Keratinocyte (primary cell): ENCODE measurements around the gene POU6F2. TPM values are rescaled to one million over a fixed set of nuclear protein-coding genes. Genes with fewer than 3 reads are reported as not detected.

Experiments
- DNase-seq: peaks from one replicate; pipeline ENCODE4 v3.0.0-alpha.2; 2011; ENCODE audit warnings: low read depth, missing footprints, low spot score
- FAIRE-seq: peaks from 2 replicates; lab custom pipeline; 2011; peaks lifted over from hg19 to GRCh38; lab: Jason Lieb, UNC
- H2AFZ ChIP-seq: 2 replicates; pipeline ENCODE4 v1.6.0; 2012; ENCODE audit warnings: low read length, control low read depth, inconsistent platforms; ENCODE audit not compliant: control insufficient read depth
- H3K27ac ChIP-seq: 2 replicates; pipeline ENCODE4 v1.5.1; 2011; ENCODE audit warnings: low read length; ENCODE audit not compliant: control insufficient read depth, insufficient read depth
- H3K27me3 ChIP-seq: 3 replicates; pipeline ENCODE4 v1.6.0; 2011; ENCODE audit warnings: low read length; ENCODE audit not compliant: control insufficient read depth, insufficient read depth; ENCODE audit errors: extremely low read depth
- H3K36me3 ChIP-seq, 2 experiments: 2 replicates in 1 of 2; 3 replicates in 1 of 2; pipeline ENCODE4 v1.5.1; 2011; ENCODE audit warnings: low read length in 2 of 2, mild to moderate bottlenecking in 1 of 2; ENCODE audit not compliant: control insufficient read depth in 2 of 2, insufficient read depth in 2 of 2; ENCODE audit errors: extremely low read depth in 1 of 2
- H3K4me1 ChIP-seq: 3 replicates; pipeline ENCODE4 v1.5.1; 2011; ENCODE audit warnings: low read length; ENCODE audit not compliant: control insufficient read depth, insufficient read depth; ENCODE audit errors: extremely low read depth
- H3K4me2 ChIP-seq: 3 replicates; pipeline ENCODE4 v1.6.0; 2011; ENCODE audit warnings: low read depth, low read length; ENCODE audit not compliant: control insufficient read depth, insufficient read depth; ENCODE audit errors: extremely low read depth
- H3K4me3 ChIP-seq, 3 experiments: fragments of 200-600 bp in 1 of 3; sonication (generic) in 1 of 3; 2 replicates in 2 of 3; 3 replicates in 1 of 3; pipeline ENCODE4 v1.5.1; 2011 to 2016; ENCODE audit warnings: low read length in 3 of 3, mild to moderate bottlenecking in 3 of 3, control low read depth in 2 of 3, inconsistent platforms in 1 of 3, low read depth in 1 of 3, mixed read lengths in 1 of 3, mixed run types in 1 of 3, moderate library complexity in 1 of 3; ENCODE audit not compliant: control insufficient read depth in 2 of 3, insufficient read depth in 2 of 3; ENCODE audit errors: extremely low read depth in 1 of 3
- H3K79me2 ChIP-seq: 2 replicates; pipeline ENCODE4 v1.6.0; 2012; ENCODE audit warnings: low read length; ENCODE audit not compliant: control insufficient read depth, insufficient read depth
- H3K9ac ChIP-seq: 3 replicates; pipeline ENCODE4 v1.6.0; 2011; ENCODE audit warnings: low read length; ENCODE audit not compliant: control insufficient read depth, insufficient read depth; ENCODE audit errors: extremely low read depth
- H3K9me1 ChIP-seq: 3 replicates; pipeline ENCODE4 v1.6.0; 2011; ENCODE audit warnings: low read length; ENCODE audit not compliant: control insufficient read depth, insufficient read depth; ENCODE audit errors: extremely low read depth
- H3K9me3 ChIP-seq: 2 replicates; pipeline ENCODE4 v1.5.1; 2012; ENCODE audit warnings: low read depth, low read length; ENCODE audit not compliant: control insufficient read depth
- H4K20me1 ChIP-seq: 3 replicates; pipeline ENCODE4 v1.6.0; 2011; ENCODE audit warnings: low read length; ENCODE audit not compliant: control insufficient read depth, insufficient read depth; ENCODE audit errors: extremely low read depth
- CTCF ChIP-seq, 3 experiments: IDR thresholded peaks in 1 of 3; conservative IDR thresholded peaks in 1 of 3; optimal IDR thresholded peaks in 1 of 3; 2 replicates in 2 of 3; 3 replicates in 1 of 3; pipeline versions ENCODE3 to v1.5.1; 2011; ENCODE audit warnings: low read length in 3 of 3, mild to moderate bottlenecking in 3 of 3, moderate library complexity in 2 of 3, control low read depth in 1 of 3, inconsistent platforms in 1 of 3; ENCODE audit not compliant: insufficient read depth in 2 of 3; ENCODE audit errors: extremely low read depth in 1 of 3
- EZH2 ChIP-seq: IDR thresholded peaks from one replicate; pipeline ENCODE4 v1.6.1; 2012; ENCODE audit warnings: inconsistent platforms, mild to moderate bottlenecking, low read length, moderate library complexity
- dilution Hi-C: fragments of 300-500 bp; cut with MboI; formaldehyde crosslinking; loops from one replicate; pipeline ENCODE4 v1.7.0; 2020; ENCODE audit warnings: low sequenced_read_pairs; ENCODE audit not compliant: extremely low pct_ligation_motif_present
- polyA plus RNA-seq, 5 experiments: library from polyadenylated mRNA; depleted of rRNA in 3 of 5; stranded (reverse) in 3 of 5; stranded (forward) in 1 of 5; unstranded in 1 of 5; fragments of >200 nt; gene quantifications; 1 replicate in 1 of 5; 2 replicates in 3 of 5; 3 replicates in 1 of 5; pipeline versions ENCODE4 v1.2.1 to v1.2.3, GENCODE V29; 2011 to 2012; ENCODE audit warnings: missing spikeins in 2 of 5, low read depth in 1 of 5, low replicate concordance in 1 of 5

POU6F2 gene
- polyA plus RNA-seq, 1 donor (not counting 4 experiments of a cell fraction or from before 2014, with no cell fraction given) = not detected

- TF ChIP-seq EZH2 (no peak), CTCF (optimal IDR thresholded peaks at IDR 0.05 in 1 of 3, IDR thresholded peaks at IDR 0.05 in 1 of 3, conservative IDR thresholded peaks at IDR 0.05 in 1 of 3; ENCODE audit: extremely low read depth in 1 of 3, insufficient read depth in 2 of 3, low read length in 3 of 3) (no peak)
- dilution Hi-C loops = no loop called here
- no peak overlapping the region for H2AFZ ChIP-seq
- no peaks in the 10 kb centered on the region for H3K27me3 ChIP-seq
- no peaks in the 10 kb centered on the region for H3K9me3 ChIP-seq
- H3K4me1 ChIP-seq = no peaks in the 10 kb centered on the region
- no peaks in the 10 kb centered on the region for H3K36me3 ChIP-seq
- no peak overlapping the region for H3K9ac ChIP-seq
- DNase-seq = no peak
- no peaks in the 10 kb centered on the region for H4K20me1 ChIP-seq
- no peak overlapping the region for H3K4me3 ChIP-seq
- H3K9me1 ChIP-seq = no peaks in the 10 kb centered on the region
- H3K79me2 ChIP-seq = no peaks in the 10 kb centered on the region
- H3K27ac ChIP-seq = no peak overlapping the region
- no peak for FAIRE-seq
- H3K4me2 ChIP-seq = no peak overlapping the region
Measured at GRCh38 chr7:39238234-39238869, 260.6 kb downstream of the POU6F2 start.

- H3K27ac ChIP-seq = no peak overlapping the region
- H3K79me2 ChIP-seq = no peaks in the 10 kb centered on the region
- no peak for TF ChIP-seq CTCF (optimal IDR thresholded peaks at IDR 0.05 in 1 of 3, IDR thresholded peaks at IDR 0.05 in 1 of 3, conservative IDR thresholded peaks at IDR 0.05 in 1 of 3; ENCODE audit: extremely low read depth in 1 of 3, insufficient read depth in 2 of 3, low read length in 3 of 3)
- TF ChIP-seq EZH2 = no peak
- no peaks in the 10 kb centered on the region for H3K4me1 ChIP-seq
- no peak overlapping the region for H2AFZ ChIP-seq
- dilution Hi-C loops = no loop called here
- no peaks in the 10 kb centered on the region for H3K36me3 ChIP-seq
- H3K4me2 ChIP-seq = no peak overlapping the region
- DNase-seq (no peak), FAIRE-seq (no peak)
- no peak overlapping the region for H3K4me3 ChIP-seq
- H4K20me1 ChIP-seq = no peaks in the 10 kb centered on the region
- no peak overlapping the region for H3K9ac ChIP-seq
- no peaks in the 10 kb centered on the region for H3K9me3 ChIP-seq
- no peaks in the 10 kb centered on the region for H3K9me1 ChIP-seq
- no peaks in the 10 kb centered on the region for H3K27me3 ChIP-seq
Measured at GRCh38 chr7:39240864-39241263, 263.2 kb downstream of the POU6F2 start.
